ENCODE data around the gene SLC35B4.

The SLC35B4 gene

GRCh38 chr7:134324107-134324506 lies 7.4 kb upstream of the SLC35B4 start:
- no peaks in the 10 kb centered on the region for H3K79me2 ChIP-seq (ENCODE audit: insufficient read depth, low read length)
- H3K4me3 ChIP-seq (ENCODE audit: low read depth in 1 of 2, low read length in 2 of 2): no peak overlapping the region
- no peaks in the 10 kb centered on the region for H3K27me3 ChIP-seq (ENCODE audit: insufficient read depth, low read length, poor library complexity)
- no peak for DNase-seq
- no peaks in the 10 kb centered on the region for H3K9me3 ChIP-seq (ENCODE audit: insufficient read depth, low read length, severe bottlenecking)
- no peaks in the 10 kb centered on the region for H3K36me3 ChIP-seq (ENCODE audit: insufficient read depth, low read length)
- no peak overlapping the region for H3K4me2 ChIP-seq (ENCODE audit: insufficient read depth, low read length)
- no peak overlapping the region for H3K9ac ChIP-seq (ENCODE audit: low read depth, low read length)
- H3K27ac ChIP-seq (ENCODE audit: low read length): no peak overlapping the region
- no peak overlapping the region for H2AFZ ChIP-seq (ENCODE audit: low read depth, low read length)
- no peak for ATAC-seq (ENCODE audit: insufficient read depth, low read depth)
- H3K4me1 ChIP-seq (ENCODE audit: insufficient read depth, low read length): no peaks in the 10 kb centered on the region
- no peaks in the 10 kb centered on the region for H4K20me1 ChIP-seq (ENCODE audit: insufficient read depth, low read length)
- TF ChIP-seq CTCF (IDR thresholded peaks at IDR 0.05; ENCODE audit: borderline replicate concordance, extremely low read depth, low read length, poor library complexity, severe bottlenecking) (no peak), EZH2 (IDR thresholded peaks at IDR 0.05; ENCODE audit: borderline replicate concordance, low read depth, low read length, severe bottlenecking) (no peak)

DNA sequence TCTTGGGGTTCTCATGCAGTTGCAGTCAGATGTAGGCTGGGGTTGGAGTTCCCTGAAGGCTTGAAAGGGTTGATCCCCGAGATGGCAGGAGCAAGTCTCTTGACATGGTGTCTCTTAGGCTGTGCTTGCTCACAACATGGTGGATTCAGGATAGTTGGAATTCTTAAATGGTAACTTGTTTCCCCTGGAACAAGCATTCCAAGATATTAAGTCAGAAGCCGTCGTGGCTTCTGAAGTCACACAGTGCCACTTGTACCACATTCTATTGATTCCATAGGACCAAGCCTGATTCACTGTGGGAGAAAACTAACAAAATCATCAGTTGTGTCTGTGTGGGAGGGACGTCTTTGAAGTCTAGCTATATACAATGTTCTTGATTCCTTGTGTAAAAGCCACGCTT lies 3.5 kb upstream of the SLC35B4 start:
- peaks cover 12% of the 10 kb centered on the region for H3K79me2 ChIP-seq (ENCODE audit: insufficient read depth, low read length)
- H3K27ac ChIP-seq (ENCODE audit: low read length): no peak overlapping the region
- no peaks in the 10 kb centered on the region for H3K36me3 ChIP-seq (ENCODE audit: insufficient read depth, low read length)
- no peak overlapping the region for H3K9ac ChIP-seq (ENCODE audit: low read depth, low read length)
- no peak for DNase-seq
- ATAC-seq (ENCODE audit: insufficient read depth, low read depth): no peak
- H4K20me1 ChIP-seq (ENCODE audit: insufficient read depth, low read length): no peaks in the 10 kb centered on the region
- H3K4me3 ChIP-seq (ENCODE audit: low read depth in 1 of 2, low read length in 2 of 2): no peak overlapping the region
- H2AFZ ChIP-seq (ENCODE audit: low read depth, low read length): no peak overlapping the region
- H3K27me3 ChIP-seq (ENCODE audit: insufficient read depth, low read length, poor library complexity): no peaks in the 10 kb centered on the region
- no peak overlapping the region for H3K4me2 ChIP-seq (ENCODE audit: insufficient read depth, low read length)
- H3K9me3 ChIP-seq (ENCODE audit: insufficient read depth, low read length, severe bottlenecking): no peaks in the 10 kb centered on the region
- no peak for TF ChIP-seq CTCF (IDR thresholded peaks at IDR 0.05; ENCODE audit: borderline replicate concordance, extremely low read depth, low read length, poor library complexity, severe bottlenecking)
- no peak for TF ChIP-seq EZH2 (IDR thresholded peaks at IDR 0.05; ENCODE audit: borderline replicate concordance, low read depth, low read length, severe bottlenecking)
- H3K4me1 ChIP-seq (ENCODE audit: insufficient read depth, low read length): peaks cover 18% of the 10 kb centered on the region

DNA sequence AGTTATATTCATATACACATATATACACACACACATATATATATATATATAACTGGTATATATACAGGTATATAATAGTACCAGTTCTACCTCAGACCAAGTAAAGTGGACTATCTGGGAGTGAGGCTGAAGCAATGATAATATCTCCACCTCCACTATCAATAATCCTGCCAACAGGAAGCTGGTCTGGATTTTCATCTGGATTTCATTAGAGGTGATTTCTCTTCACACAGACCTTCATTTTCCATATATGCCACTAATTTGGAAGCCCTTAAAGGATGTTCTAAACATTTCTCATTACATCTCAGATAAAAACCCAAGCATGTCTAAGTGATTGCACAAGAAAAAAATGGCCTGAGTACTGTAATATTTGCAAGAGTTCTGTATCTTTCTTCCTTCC lies 1.7 kb upstream of the SLC35B4 start:
- Histone ChIP-seq H3K4me3 (ENCODE audit: low read depth in 1 of 2, low read length in 2 of 2) (no peak overlapping the region), H3K4me1 (ENCODE audit: insufficient read depth, low read length) (peaks cover 22% of the 10 kb centered on the region), H4K20me1 (ENCODE audit: insufficient read depth, low read length) (no peaks in the 10 kb centered on the region), H3K27ac (ENCODE audit: low read length) (no peak overlapping the region), H3K79me2 (ENCODE audit: insufficient read depth, low read length) (peaks cover 19% of the 10 kb centered on the region), H3K36me3 (ENCODE audit: insufficient read depth, low read length) (no peaks in the 10 kb centered on the region), H3K4me2 (ENCODE audit: insufficient read depth, low read length) (no peak overlapping the region), H3K9me3 (ENCODE audit: insufficient read depth, low read length, severe bottlenecking) (no peaks in the 10 kb centered on the region), H2AFZ (ENCODE audit: low read depth, low read length) (no peak overlapping the region), H3K9ac (ENCODE audit: low read depth, low read length) (no peak overlapping the region), H3K27me3 (ENCODE audit: insufficient read depth, low read length, poor library complexity) (no peaks in the 10 kb centered on the region)
- TF ChIP-seq EZH2 (IDR thresholded peaks at IDR 0.05; ENCODE audit: borderline replicate concordance, low read depth, low read length, severe bottlenecking): no peak
- no peak for TF ChIP-seq CTCF (IDR thresholded peaks at IDR 0.05; ENCODE audit: borderline replicate concordance, extremely low read depth, low read length, poor library complexity, severe bottlenecking)
- DNase-seq: no peak
- no peak for ATAC-seq (ENCODE audit: insufficient read depth, low read depth)

DNA sequence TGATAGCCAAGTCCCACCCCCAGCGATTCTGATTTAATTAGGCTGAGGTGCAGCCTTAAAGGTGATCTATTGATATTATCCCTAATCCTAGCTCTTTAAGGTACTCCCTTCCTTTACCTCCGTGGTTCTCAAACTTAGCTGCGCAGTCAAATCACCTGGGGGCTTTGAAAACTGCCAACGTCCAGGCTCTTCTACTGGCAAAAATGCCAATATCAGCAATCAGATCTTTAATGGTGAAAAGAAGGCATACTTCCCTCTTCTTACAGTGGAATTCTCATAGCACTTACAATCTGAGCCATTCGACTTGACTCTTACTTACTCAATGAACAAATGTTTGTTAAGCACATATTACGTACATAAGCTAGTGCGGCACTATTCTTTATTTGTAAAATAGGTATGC lies 704 bp upstream of the SLC35B4 start:
- H3K36me3 ChIP-seq (ENCODE audit: insufficient read depth, low read length): no peaks in the 10 kb centered on the region
- peaks cover 19% of the 10 kb centered on the region for H3K79me2 ChIP-seq (ENCODE audit: insufficient read depth, low read length)
- TF ChIP-seq CTCF (IDR thresholded peaks at IDR 0.05; ENCODE audit: borderline replicate concordance, extremely low read depth, low read length, poor library complexity, severe bottlenecking): no peak
- no peak for TF ChIP-seq EZH2 (IDR thresholded peaks at IDR 0.05; ENCODE audit: borderline replicate concordance, low read depth, low read length, severe bottlenecking)
- DNase-seq (no peak), ATAC-seq (ENCODE audit: insufficient read depth, low read depth) (no peak)
- peaks cover 22% of the 10 kb centered on the region for H3K4me1 ChIP-seq (ENCODE audit: insufficient read depth, low read length)
- H3K9me3 ChIP-seq (ENCODE audit: insufficient read depth, low read length, severe bottlenecking): no peaks in the 10 kb centered on the region
- H3K27ac ChIP-seq (ENCODE audit: low read length): 0 out of 2 replicates have a peak overlapping the region, but pooled peaks have one; percentile 1
- H3K4me3 ChIP-seq (ENCODE audit: low read depth in 1 of 2, low read length in 2 of 2): peak overlapping the region; percentile 11 to 68; a peak in 3 of 4 replicates
- no peaks in the 10 kb centered on the region; the same call in 1 of the 2 replicates for H4K20me1 ChIP-seq (ENCODE audit: insufficient read depth, low read length)
- H3K4me2 ChIP-seq (ENCODE audit: insufficient read depth, low read length): peak overlapping the region; percentile 83
- H3K9ac ChIP-seq (ENCODE audit: low read depth, low read length): peak overlapping the region; percentile 76
- H2AFZ ChIP-seq (ENCODE audit: low read depth, low read length): peak overlapping the region; percentile 80
- no peaks in the 10 kb centered on the region for H3K27me3 ChIP-seq (ENCODE audit: insufficient read depth, low read length, poor library complexity)
